Measurements from ENCODE around the gene EN2.

GRCh38 chr7:155477476-155477875 is 19.5 kb downstream of the EN2 start:
- no peak for TF ChIP-seq POLR2A (IDR thresholded peaks at IDR 0.05; ENCODE audit: low read depth, low read length)
- TF ChIP-seq POLR2AphosphoS5 (IDR thresholded peaks at IDR 0.05; ENCODE audit: low read depth, low read length), result no peak

Data from GM12892 (cell line).